GM04504 (cell line): ENCODE data around the gene SHKBP1.
"Not testable (repeated sequence)": the region's sequence is repeated elsewhere in the genome, so short reads cannot be mapped to it uniquely, and the experiment has no call there.

Source experiments
- DNase-seq: peaks from one replicate; pipeline ENCODE4 v3.0.0-alpha.2; 2012; ENCODE audit warnings: low read depth

Gene SHKBP1

GRCh38 chr19:40585982-40586422, 9.3 kb downstream of the SHKBP1 start:
- no peak for DNase-seq

- DNase-seq: no peak
Observed at GRCh38 chr19:40586611-40587010, 9.9 kb downstream of the SHKBP1 start.

- no peak for DNase-seq
Observed at GRCh38 chr19:40588110-40588854, 11.6 kb downstream of the SHKBP1 start.

GRCh38 chr19:40588926-40589569, 12.4 kb downstream of the SHKBP1 start:
- no peak for DNase-seq

GRCh38 chr19:40589591-40590429, 13.1 kb downstream of the SHKBP1 start:
- no peak for DNase-seq

GRCh38 chr19:40590464-40591265, 14.0 kb downstream of the SHKBP1 start:
- no peak for DNase-seq

- DNase-seq: not testable (repeated sequence)
Observed at GRCh38 chr19:40591724-40592123, 15.1 kb downstream of the SHKBP1 start.

GRCh38 chr19:40592170-40592569, 15.5 kb downstream of the SHKBP1 start:
- DNase-seq: no peak

- DNase-seq: no peak
Observed at GRCh38 chr19:40594255-40594654, 17.6 kb downstream of the SHKBP1 start.

- no peak for DNase-seq
Observed at GRCh38 chr19:40594657-40595091, 18.0 kb downstream of the SHKBP1 start.

- DNase-seq: no peak
Observed at GRCh38 chr19:40596608-40597328, 20.1 kb downstream of the SHKBP1 start.

- no peak for DNase-seq
Observed at GRCh38 chr19:40597329-40597838, 20.7 kb downstream of the SHKBP1 start.

GRCh38 chr19:40598121-40598917, 21.6 kb downstream of the SHKBP1 start:
- peak; percentile 48 for DNase-seq

- DNase-seq: no peak
Observed at GRCh38 chr19:40598918-40599307, 22.2 kb downstream of the SHKBP1 start.

GRCh38 chr19:40599331-40599901, 22.7 kb downstream of the SHKBP1 start:
- DNase-seq: no peak

- no peak for DNase-seq
Observed at GRCh38 chr19:40599902-40600569, 23.4 kb downstream of the SHKBP1 start.

- DNase-seq: no peak
Observed at GRCh38 chr19:40600570-40601133, 24.0 kb downstream of the SHKBP1 start.

GRCh38 chr19:40601134-40601974, 24.7 kb downstream of the SHKBP1 start, which contains the start of gene LTBP4:
LTBP4 (plus strand) TSS chr19:40601369; CDS start chr19:40601388, 19 bp downstream.
- DNase-seq: no peak
